HG02588 (cell line): ENCODE results near the gene NOD2.

Experiments used
- ATAC-seq: cut with Tn5 transposase; IDR thresholded peaks from one replicate; pipeline ENCODE4 v1.9.1; 2021; ENCODE audit warnings: mild to moderate bottlenecking, moderate library complexity; ENCODE audit not compliant: unreplicated experiment

Gene NOD2

GRCh38 chr16:50712560-50712898 is 19.1 kb downstream of the NOD2 start:
- no peak for ATAC-seq

DNA sequence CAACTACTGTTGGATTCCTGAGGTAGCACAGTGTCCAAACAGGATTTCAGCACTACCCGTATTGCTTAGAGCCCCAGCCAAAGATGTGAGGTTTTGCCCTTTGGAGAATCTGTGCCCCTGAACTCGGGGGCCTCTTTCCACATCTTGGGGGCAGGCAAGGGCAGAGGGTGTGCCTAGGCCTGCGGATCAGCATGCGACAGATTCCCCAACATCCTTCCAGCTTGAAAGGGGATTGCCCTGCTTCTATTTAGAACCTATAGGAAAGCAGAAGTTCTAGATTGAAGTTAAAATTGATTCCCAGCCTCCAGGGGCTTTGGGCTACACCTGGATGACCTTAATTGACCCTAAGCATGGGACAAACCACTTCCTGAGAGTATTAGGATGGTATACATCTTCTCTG is 19.6 kb downstream of the NOD2 start:
- no peak for ATAC-seq

GRCh38 chr16:50717091-50717490 is 23.7 kb downstream of the NOD2 start:
- ATAC-seq: no peak

DNA sequence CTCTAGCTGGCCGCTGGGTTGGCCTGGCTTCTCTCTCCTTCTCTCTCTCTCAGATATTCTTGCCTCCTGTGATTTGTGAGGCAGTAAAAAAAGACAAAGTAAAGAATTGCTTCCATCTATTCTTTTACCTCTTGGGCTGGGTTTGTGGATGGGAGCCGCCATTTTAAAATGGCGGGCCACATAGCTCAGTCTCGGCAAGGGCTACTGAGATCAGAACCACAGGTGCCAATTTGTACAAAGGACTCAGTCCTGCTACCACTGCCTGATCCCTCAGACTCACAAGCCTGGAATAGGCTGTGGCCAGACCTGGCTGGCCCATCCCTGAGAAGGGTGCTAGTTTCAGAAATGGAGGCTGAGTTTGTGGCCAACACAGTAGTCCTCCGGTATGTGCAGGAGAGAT is 24.1 kb downstream of the NOD2 start:
- no peak for ATAC-seq

DNA sequence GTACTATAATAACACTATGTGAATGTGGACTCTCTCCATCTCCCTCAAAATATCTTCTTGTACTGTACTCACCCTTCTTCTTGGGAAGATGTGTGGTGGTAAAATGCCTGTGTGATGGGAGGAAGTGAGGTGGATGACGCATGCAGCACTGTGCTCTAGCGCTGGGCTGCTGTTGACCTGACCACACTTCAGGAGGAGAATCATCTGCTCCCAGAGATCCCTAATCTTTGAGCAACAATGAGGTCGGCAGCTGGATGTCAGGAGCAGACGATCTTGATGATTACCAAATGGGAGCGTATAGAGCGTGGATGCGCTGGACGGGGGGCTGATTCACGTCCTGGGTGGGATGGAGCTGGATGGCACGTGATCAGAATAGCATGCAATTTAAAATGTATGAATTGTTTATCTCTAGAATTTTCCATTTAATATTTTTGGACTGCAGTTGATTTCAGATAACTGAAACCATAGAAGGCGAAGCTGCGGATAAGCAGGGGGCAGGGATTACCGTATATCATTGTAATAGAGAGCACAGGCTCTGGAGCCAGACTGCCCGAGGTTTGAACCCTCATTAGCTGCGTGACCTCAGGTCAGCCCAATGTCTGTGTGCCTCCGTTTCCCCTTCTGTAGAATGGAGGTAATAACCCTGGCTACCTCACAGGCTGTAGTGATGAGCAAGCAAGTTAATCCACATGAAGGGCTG is 24.8 kb downstream of the NOD2 start:
- no peak for ATAC-seq

DNA sequence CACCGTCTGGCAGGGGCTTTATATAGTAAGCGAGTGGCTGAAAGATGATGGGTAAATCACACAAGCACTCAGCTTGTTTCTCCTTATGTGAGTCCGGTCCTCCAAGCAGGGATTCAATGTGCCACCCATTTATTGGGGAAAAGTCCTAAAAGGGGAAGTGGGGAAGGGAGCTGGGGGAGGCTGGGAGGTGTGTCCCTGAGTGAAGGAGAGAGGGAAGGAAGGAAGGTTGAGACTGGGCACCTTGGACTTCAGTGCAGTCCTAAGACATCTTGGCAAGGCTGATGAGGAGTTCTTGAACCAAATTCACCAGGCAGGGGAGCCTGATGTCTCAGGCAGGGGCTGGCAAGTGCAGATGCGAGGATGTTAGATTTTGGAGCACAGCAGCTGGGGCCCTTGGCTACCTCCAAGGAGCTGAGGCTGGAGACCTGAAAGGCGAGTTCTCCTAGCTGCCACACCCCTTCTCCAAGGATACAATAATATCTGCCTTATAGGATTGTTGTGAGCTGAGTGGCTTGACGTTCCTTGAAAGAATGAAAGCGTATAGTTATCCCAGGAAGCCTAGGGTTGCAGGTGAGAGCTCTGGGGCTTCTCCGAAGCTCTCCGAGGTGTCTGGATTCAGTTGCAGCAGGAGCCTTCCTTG is 25.5 kb downstream of the NOD2 start:
- no peak for ATAC-seq

- no peak for ATAC-seq
Measured at GRCh38 chr16:50719401-50720337, 26.3 kb downstream of the NOD2 start.

DNA sequence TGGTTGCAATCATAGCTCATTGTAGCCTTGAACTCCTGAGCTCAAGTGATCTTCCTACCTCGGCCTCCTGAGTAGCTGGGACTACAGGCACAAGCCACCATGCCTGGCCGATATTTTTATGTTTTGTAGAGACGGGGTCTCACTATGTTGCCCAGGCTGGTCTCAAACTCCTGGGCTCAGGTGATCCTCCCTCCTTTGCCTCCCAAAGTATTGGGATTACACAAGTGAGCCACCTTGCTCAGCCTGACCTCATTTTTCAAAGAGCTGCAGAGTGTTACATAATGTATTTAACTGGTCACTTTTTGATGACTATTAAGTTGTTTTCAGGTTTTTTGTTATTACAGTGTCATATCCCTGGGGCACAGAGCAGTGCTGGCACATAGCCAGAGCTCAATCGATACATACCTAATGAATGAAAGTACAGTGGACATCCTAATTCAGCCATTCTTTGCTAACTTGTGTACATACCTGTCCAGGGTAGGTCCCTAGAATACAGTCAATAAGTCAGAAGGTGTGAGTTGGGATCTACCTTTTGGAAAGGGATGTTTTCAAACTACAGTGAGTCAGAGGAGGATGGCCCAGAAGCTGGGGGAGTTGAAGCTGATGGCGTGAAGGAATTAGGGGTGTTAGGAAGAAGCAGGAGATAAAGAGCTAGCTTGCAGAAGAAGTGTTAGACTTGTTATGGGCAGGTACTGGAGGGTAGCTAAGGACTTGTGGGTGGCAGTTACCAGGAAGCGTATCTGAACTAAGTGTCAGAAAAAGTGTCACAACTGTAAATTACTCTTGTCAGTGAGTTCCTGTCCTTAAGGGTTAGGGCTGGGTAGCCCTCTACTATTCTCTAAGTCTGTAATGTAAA is 28.4 kb downstream of the NOD2 start:
- ATAC-seq: no peak

- ATAC-seq: no peak
Measured at GRCh38 chr16:50722405-50722737, 29.0 kb downstream of the NOD2 start.

GRCh38 chr16:50722960-50723359 is 29.6 kb downstream of the NOD2 start:
- ATAC-seq: no peak

GRCh38 chr16:50724306-50724705 is 30.9 kb downstream of the NOD2 start:
- ATAC-seq: no peak

- no peak for ATAC-seq
Measured at GRCh38 chr16:50731130-50731988, 38.0 kb downstream of the NOD2 start.

GRCh38 chr16:50731989-50732832 is 38.8 kb downstream of the NOD2 start:
- no peak for ATAC-seq

DNA sequence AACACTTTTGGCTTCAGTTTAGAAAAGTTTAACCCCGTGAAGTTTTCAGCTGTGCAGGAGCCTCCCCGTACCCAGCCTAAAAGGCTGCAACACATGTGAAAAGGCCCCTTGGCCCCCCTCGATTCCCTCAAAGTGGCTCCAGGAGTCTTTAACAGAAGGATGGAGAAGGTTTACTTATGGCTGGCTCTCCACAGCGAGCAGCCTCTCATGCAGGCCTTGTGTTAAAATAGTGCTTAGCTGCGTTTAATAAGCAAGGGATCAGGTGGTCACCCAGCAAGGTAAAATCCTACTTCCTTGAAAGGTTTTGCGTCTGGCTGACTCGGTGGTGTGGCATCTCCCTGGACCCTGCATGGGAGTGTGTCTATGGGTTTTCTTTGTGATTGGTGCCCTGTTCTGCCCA is 40.1 kb downstream of the NOD2 start:
- ATAC-seq: no peak

GRCh38 chr16:50735629-50736122 is 42.3 kb downstream of the NOD2 start:
- no peak for ATAC-seq

GRCh38 chr16:50736448-50736847 is 43.0 kb downstream of the NOD2 start:
- no peak for ATAC-seq

GRCh38 chr16:50737420-50737959 is 44.1 kb downstream of the NOD2 start:
- ATAC-seq: no peak

GRCh38 chr16:50739031-50739430 is 45.6 kb downstream of the NOD2 start:
- no peak for ATAC-seq

- no peak for ATAC-seq
Measured at GRCh38 chr16:50740736-50741135, 47.3 kb downstream of the NOD2 start.
